K562 (cell line): ENCODE data around the gene ACOX2. TPM values are rescaled to one million over a fixed set of nuclear protein-coding genes. Genes with fewer than 3 reads are reported as not detected.

Experiments used
- ARID3B ChIP-seq: fragments of 250-450 bp; sonication (Bioruptor Pico); IDR thresholded peaks from 2 replicates; pipeline ENCODE4 v1.4.0; 2020; ENCODE audit warnings: borderline replicate concordance
- ATF2 ChIP-seq: sonication (generic); formaldehyde crosslinking; IDR thresholded peaks from 2 replicates; pipeline ENCODE4 v1.8.1; 2022; ENCODE audit warnings: missing genetic modification reagents
- ATF7 ChIP-seq: fragments of 450-650 bp; IDR thresholded peaks from 2 replicates; pipeline ENCODE4 v1.7.1; 2014; ENCODE audit warnings: mild to moderate bottlenecking, moderate library complexity
- CBFA2T3 ChIP-seq: fragments of 450-650 bp; IDR thresholded peaks from 2 replicates; pipeline ENCODE4 v1.6.1; 2017
- FOXK1 ChIP-seq: sonication (generic); formaldehyde crosslinking; IDR thresholded peaks from 2 replicates; pipeline ENCODE4 v1.8.0; 2022; ENCODE audit warnings: missing genetic modification reagents, mild to moderate bottlenecking, borderline replicate concordance
- HDAC1 ChIP-seq, 2 experiments: fragments of 450-650 bp; IDR thresholded peaks; 2 replicates each; pipeline ENCODE4 v1.6.1; 2016 to 2017; ENCODE audit warnings: inconsistent platforms in 1 of 2, mild to moderate bottlenecking in 1 of 2, moderate library complexity in 1 of 2
- HNRNPUL1 ChIP-seq: fragments of 200-400 bp; formaldehyde crosslinking; IDR thresholded peaks from 2 replicates; pipeline ENCODE4 v1.6.1; 2017; ENCODE audit warnings: low read length
- IFI16 ChIP-seq: fragments of 250-450 bp; sonication (Bioruptor Pico); IDR thresholded peaks from 2 replicates; pipeline ENCODE4 v2.1.2; 2022; ENCODE audit warnings: mild to moderate bottlenecking, inconsistent platforms
- PTRF ChIP-seq: fragments of 450-650 bp; IDR thresholded peaks from 2 replicates; pipeline ENCODE4 v1.6.1; 2016; ENCODE audit warnings: mild to moderate bottlenecking, missing genetic modification characterization, missing compliant biosample characterization
- RBM39 ChIP-seq: fragments of 200-400 bp; formaldehyde crosslinking; optimal IDR thresholded peaks from 2 replicates; pipeline ENCODE3; 2018; ENCODE audit warnings: low read depth, low read length
- SP1 ChIP-seq: sonication (generic); formaldehyde crosslinking; IDR thresholded peaks from 2 replicates; pipeline ENCODE4 v1.8.1; 2022; ENCODE audit warnings: mild to moderate bottlenecking, missing genetic modification reagents
- SRF ChIP-seq, 2 experiments: fragments of 250-450, 450-650 bp in 1 of 2; sonication (Bioruptor Pico) in 1 of 2; sonication (generic) in 1 of 2; formaldehyde crosslinking; IDR thresholded peaks; 2 replicates each; pipeline versions ENCODE4 v1.5.0 to v1.5.1; 2020 to 2022; ENCODE audit warnings: mild to moderate bottlenecking in 1 of 2, missing genetic modification reagents in 1 of 2
- TSC22D4 ChIP-seq: fragments of 450-650 bp; IDR thresholded peaks from 2 replicates; pipeline ENCODE4 v1.6.1; 2016; ENCODE audit warnings: missing genetic modification characterization, missing biosample characterization, control low read depth
- U2AF2 ChIP-seq: fragments of 200-400 bp; formaldehyde crosslinking; optimal IDR thresholded peaks from 2 replicates; pipeline ENCODE3; 2017; ENCODE audit warnings: low read depth, mild to moderate bottlenecking, low read length
- ZKSCAN3 ChIP-seq: fragments of 250-450 bp; sonication (Bioruptor Pico); IDR thresholded peaks from 2 replicates; pipeline ENCODE4 v1.4.0; 2020
- ZNF146 ChIP-seq: IDR thresholded peaks from one replicate; pipeline ENCODE4 v1.6.1; 2018; ENCODE audit warnings: missing compliant biosample characterization; ENCODE audit not compliant: unreplicated experiment
- ZNF431 ChIP-seq: sonication (generic); formaldehyde crosslinking; IDR thresholded peaks from 2 replicates; pipeline ENCODE4 v1.8.0; 2022; ENCODE audit warnings: mild to moderate bottlenecking, missing genetic modification reagents
- ZNF445 ChIP-seq: fragments of 250-450 bp; sonication (Bioruptor Pico); IDR thresholded peaks from 2 replicates; pipeline ENCODE4 v1.4.0; 2020; ENCODE audit warnings: low read depth, mild to moderate bottlenecking, moderate library complexity
- polyA plus RNA-seq, 8 experiments: library from polyadenylated mRNA; depleted of rRNA in 4 of 8; stranded (reverse) in 5 of 8; unstranded in 3 of 8; fragments of >200 nt; fragmentation: Nextera tagmentation in 2 of 8; fragmentation: Illumina TruSeq in 1 of 8; extraction: Ambion mirVana in 2 of 8; extraction: Trizol in 1 of 8; gene quantifications; 2 replicates each; pipeline versions ENCODE4 v1.2.1 to v1.2.3, GENCODE V29; 2011 to 2014; ENCODE audit warnings: inconsistent platforms in 1 of 8, missing spikeins in 1 of 8
- total RNA-seq, 7 experiments: library from RNA; depleted of rRNA in 6 of 7; stranded (reverse); fragments of >200 nt in 6 of 7; fragmentation: Illumina TruSeq in 2 of 7; extraction: Trizol in 2 of 7; gene quantifications; 2 replicates each; pipeline versions ENCODE4 v1.2.1 to v1.2.3, GENCODE V29; 2011 to 2021; ENCODE audit warnings: low replicate concordance in 1 of 7
- TF ChIP-seq, protein P1 (sequence below): fragments of 250-450 bp; sonication (Bioruptor Pico); IDR thresholded peaks from 2 replicates; pipeline ENCODE4 v1.8.0; 2022; ENCODE audit warnings: moderate library complexity, mild to moderate bottlenecking, inconsistent platforms
- TF ChIP-seq, protein P2 (sequence below): sonication (generic); IDR thresholded peaks from 2 replicates; pipeline ENCODE4 v1.6.1; 2016
- TF ChIP-seq, protein P3 (sequence below), 3 experiments: IDR thresholded peaks in 2 of 3; conservative IDR thresholded peaks in 1 of 3; 2 replicates each; pipeline ENCODE4 v1.5.1; 2011 to 2012; ENCODE audit warnings: low read length in 3 of 3, mild to moderate bottlenecking in 3 of 3, control low read depth in 2 of 3, improper control_type of control experiment in 1 of 3, inconsistent platforms in 1 of 3, low read depth in 1 of 3, mixed read lengths in 1 of 3, moderate library complexity in 1 of 3; ENCODE audit not compliant: insufficient read depth in 2 of 3

The ACOX2 gene
- total and polyA plus RNA-seq, 9 of the 15 experiments (the other 6 are each of a cell fraction or from before 2014, with no cell fraction given) = 0.15 TPM; not detected in 8

- TF ChIP-seq ZNF146 (CRISPR knock-in tag) (no peak), HDAC1 (IDR thresholded peaks at IDR 0.05) (peak in 1 of 2 experiments; percentile 97; a peak in 2 of 4 replicates), RBM39 (no peak), SRF (CRISPR knock-in tag; IDR thresholded peaks at IDR 0.05) (no peak), U2AF2 (no peak), ZNF445 (CRISPR knock-in tag) (no peak), SP1 (CRISPR knock-in tag) (no peak), TSC22D4 (no peak), ATF2 (CRISPR knock-in tag) (no peak), ATF7 (peak; percentile 47; the same call in 1 of the 2 replicates), CBFA2T3 (peak; percentile 79), HNRNPUL1 (no peak), ARID3B (CRISPR knock-in tag) (no peak), ZNF431 (CRISPR knock-in tag) (no peak), PTRF (tag) (no peak), IFI16 (CRISPR knock-in tag) (no peak), ZKSCAN3 (CRISPR knock-in tag) (no peak), FOXK1 (no peak)
- TF ChIP-seq, protein P1, sequence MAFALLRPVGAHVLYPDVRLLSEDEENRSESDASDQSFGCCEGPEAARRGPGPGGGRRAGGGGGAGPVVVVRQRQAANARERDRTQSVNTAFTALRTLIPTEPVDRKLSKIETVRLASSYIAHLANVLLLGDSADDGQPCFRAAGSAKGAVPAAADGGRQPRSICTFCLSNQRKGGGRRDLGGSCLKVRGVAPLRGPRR (CRISPR knock-in tag) = no peak
- TF ChIP-seq, protein P2, sequence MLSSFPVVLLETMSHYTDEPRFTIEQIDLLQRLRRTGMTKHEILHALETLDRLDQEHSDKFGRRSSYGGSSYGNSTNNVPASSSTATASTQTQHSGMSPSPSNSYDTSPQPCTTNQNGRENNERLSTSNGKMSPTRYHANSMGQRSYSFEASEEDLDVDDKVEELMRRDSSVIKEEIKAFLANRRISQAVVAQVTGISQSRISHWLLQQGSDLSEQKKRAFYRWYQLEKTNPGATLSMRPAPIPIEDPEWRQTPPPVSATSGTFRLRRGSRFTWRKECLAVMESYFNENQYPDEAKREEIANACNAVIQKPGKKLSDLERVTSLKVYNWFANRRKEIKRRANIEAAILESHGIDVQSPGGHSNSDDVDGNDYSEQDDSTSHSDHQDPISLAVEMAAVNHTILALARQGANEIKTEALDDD = no peak
- TF ChIP-seq, protein P3, sequence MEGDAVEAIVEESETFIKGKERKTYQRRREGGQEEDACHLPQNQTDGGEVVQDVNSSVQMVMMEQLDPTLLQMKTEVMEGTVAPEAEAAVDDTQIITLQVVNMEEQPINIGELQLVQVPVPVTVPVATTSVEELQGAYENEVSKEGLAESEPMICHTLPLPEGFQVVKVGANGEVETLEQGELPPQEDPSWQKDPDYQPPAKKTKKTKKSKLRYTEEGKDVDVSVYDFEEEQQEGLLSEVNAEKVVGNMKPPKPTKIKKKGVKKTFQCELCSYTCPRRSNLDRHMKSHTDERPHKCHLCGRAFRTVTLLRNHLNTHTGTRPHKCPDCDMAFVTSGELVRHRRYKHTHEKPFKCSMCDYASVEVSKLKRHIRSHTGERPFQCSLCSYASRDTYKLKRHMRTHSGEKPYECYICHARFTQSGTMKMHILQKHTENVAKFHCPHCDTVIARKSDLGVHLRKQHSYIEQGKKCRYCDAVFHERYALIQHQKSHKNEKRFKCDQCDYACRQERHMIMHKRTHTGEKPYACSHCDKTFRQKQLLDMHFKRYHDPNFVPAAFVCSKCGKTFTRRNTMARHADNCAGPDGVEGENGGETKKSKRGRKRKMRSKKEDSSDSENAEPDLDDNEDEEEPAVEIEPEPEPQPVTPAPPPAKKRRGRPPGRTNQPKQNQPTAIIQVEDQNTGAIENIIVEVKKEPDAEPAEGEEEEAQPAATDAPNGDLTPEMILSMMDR (IDR thresholded peaks at IDR 0.05 in 2 of 3, conservative IDR thresholded peaks at IDR 0.05 in 1 of 3; ENCODE audit: insufficient read depth in 2 of 3, low read depth in 1 of 3, low read length in 3 of 3) = no peak
These were observed 65.7 kb downstream of the ACOX2 start (continued) for GRCh38 chr3:58471025-58471887.
